SJSA1 (cell line): ENCODE measurements around the gene S100A10. TPM values are rescaled to one million over a fixed set of nuclear protein-coding genes. Genes with fewer than 3 reads are reported as not detected.

Experiments used
- DNase-seq, 2 experiments: peaks; one replicate each; pipeline ENCODE4 v3.0.0-alpha.2; 2015 to 2020; ENCODE audit warnings: low spot score in 2 of 2, low read depth in 1 of 2
- H3K27ac ChIP-seq: fragments of 250-450 bp; sonication (Bioruptor Pico); 2 replicates; pipeline ENCODE4 v1.5.1; 2020; ENCODE audit warnings: mild to moderate bottlenecking, moderate library complexity
- H3K27me3 ChIP-seq: fragments of 250-450 bp; sonication (Bioruptor Pico); replicated peaks from 2 replicates; pipeline ENCODE4 v1.5.1; 2020; ENCODE audit warnings: mild to moderate bottlenecking, moderate library complexity
- H3K36me3 ChIP-seq: fragments of 250-450 bp; sonication (Bioruptor Pico); 2 replicates; pipeline ENCODE4 v1.5.1; 2020; ENCODE audit warnings: mild to moderate bottlenecking
- H3K4me1 ChIP-seq: fragments of 250-450 bp; sonication (Bioruptor Pico); replicated peaks from 2 replicates; pipeline ENCODE4 v1.6.1; 2021; ENCODE audit warnings: mild to moderate bottlenecking
- H3K4me3 ChIP-seq: fragments of 250-450 bp; sonication (Bioruptor Pico); 2 replicates; pipeline ENCODE4 v1.5.1; 2020; ENCODE audit warnings: mild to moderate bottlenecking
- H3K9me3 ChIP-seq: fragments of 250-450 bp; sonication (Bioruptor Pico); replicated peaks from 2 replicates; pipeline ENCODE4 v1.5.1; 2020; ENCODE audit warnings: mild to moderate bottlenecking
- total RNA-seq: library from RNA; depleted of rRNA; stranded (reverse); fragments of >200 nt; shearing (Covaris generic); gene quantifications from 2 replicates; pipeline ENCODE4 v1.2.3, GENCODE V29; 2014

S100A10 gene
- total RNA-seq, 1 experiment from 2014 or later = 151 TPM

DNA sequence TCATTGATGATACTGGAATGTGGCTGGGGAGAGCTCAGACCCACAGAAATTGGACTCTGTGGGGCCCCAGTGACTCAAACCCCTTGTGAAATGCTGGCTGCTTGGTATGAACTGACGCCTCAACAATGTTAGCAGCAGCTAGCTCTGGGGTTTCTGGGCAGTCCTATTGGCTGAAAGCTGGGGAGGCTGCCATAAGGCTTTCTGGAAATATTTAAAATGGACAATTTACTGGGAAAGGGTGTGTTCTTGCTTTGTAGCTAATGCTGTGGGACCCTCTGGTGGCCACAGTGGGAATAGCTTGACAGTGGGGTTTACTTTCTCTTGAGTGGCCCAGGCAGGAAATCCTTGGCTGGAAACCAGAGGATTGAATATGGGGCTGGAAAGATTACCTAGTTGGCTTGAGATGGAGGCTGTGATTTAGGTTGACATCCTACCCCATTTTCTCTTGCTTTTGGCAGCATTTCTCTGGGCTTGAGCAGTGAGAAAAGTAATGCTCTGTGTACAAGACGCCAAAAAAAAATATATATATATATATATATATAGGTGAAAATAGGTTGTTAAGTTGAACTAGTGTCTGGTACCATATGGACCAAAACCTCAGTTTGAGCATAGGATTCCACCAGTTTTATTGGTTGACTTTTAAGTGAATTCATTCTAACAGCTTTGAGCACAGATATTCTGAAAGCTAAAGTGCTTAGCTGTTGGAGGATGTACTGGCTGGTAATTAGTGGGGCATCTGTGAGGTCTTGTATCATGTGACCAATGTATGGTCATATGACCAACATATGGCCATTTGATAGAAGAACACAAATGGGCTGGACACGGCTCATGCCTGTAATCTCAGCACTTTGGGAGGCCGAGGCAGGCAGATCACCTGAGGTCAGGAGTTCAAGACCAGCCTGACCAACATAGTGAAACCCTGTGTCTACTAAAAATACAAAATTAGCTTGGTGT, 8.2 kb upstream of the S100A10 start:
- DNase-seq = peak; percentile 65 to 87
- H3K27ac ChIP-seq = no peak overlapping the region
- no peak overlapping the region for H3K4me3 ChIP-seq
- H3K36me3 ChIP-seq = no peaks in the 10 kb centered on the region
- H3K9me3 ChIP-seq = no peaks in the 10 kb centered on the region; the same call in 1 of the 2 replicates
- H3K4me1 ChIP-seq = peaks cover 18% of the 10 kb centered on the region
- no peaks in the 10 kb centered on the region for H3K27me3 ChIP-seq

DNA sequence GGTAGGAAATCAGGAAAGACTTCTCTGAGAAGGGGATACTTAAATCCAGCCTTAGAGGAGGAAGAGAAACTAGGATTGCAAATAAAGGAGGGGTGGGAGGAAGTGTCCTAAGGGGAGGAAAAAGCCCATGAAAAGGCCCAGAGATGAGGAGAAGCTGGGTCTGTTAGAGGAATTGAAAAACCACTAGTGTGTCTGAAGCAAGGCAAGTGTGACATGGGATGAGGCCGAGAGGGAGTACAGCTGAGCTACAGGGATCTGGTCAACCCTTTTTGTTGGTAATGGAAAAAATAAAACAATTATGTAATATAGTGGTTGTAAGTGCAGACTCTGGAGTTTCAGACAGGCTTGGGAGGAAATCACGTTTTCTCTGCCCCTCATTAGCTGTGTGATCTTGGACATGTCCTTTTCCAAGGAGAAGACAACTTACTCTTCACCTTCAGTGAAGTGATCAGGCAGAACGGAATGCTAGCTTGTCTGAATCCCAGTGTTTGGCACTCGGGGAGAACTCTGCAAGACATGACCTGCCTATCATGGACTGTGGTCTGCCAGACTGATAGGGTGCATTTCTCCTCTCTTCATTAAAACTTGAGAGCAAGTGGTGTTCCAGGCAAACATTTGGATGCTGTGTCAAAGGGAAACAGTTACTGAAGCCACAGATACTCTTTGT, 7.4 kb upstream of the S100A10 start:
- no peak overlapping the region for H3K4me3 ChIP-seq
- H3K27ac ChIP-seq = no peak overlapping the region
- no peak for DNase-seq

DNA sequence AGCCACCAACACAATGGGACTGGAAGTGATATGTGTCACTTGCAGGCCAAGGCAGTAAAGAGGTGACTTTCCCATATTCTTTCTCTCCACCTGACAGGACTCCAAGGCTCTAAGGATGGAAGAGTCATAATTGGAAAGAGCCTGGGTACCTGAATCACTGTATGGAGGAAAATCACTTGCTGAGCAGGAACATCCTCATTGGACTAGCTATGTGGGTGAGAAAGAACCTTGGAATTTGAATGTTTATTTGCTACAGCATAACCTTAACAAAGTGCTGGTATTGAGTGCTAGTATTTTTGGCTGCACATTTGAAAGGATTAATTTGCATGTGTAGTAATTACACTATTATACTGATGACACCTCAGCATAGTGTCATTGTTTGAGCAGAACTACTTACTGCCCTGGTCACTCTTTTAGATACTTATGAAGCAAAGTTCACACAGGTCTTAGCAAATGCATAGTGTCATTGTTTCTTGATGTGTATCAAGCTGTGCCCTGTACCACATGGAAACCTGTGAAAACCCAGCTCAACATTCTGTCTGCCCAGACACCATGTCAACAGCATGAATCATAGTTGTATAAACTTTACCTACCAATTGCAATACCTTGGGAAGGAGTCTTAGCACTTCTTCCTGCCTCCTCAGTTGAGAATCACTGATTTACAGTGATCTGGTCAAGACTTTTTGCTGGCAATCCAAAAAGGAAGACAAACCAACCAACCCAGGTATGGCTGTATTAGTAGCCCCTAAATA, 5.1 kb upstream of the S100A10 start:
- Histone ChIP-seq H3K36me3 (no peaks in the 10 kb centered on the region), H3K4me3 (no peak overlapping the region), H3K4me1 (peaks cover 33% of the 10 kb centered on the region), H3K9me3 (no peaks in the 10 kb centered on the region; the same call in 1 of the 2 replicates), H3K27me3 (no peaks in the 10 kb centered on the region), H3K27ac (no peak overlapping the region)
- peak in 1 of 2 experiments; percentile 20 for DNase-seq

More for the DNA sequence above, 7.4 kb upstream of the S100A10 start:
- Histone ChIP-seq H3K4me1 (peaks cover 15% of the 10 kb centered on the region), H3K27me3 (no peaks in the 10 kb centered on the region), H3K9me3 (no peaks in the 10 kb centered on the region; the same call in 1 of the 2 replicates), H3K36me3 (no peaks in the 10 kb centered on the region)

- Histone ChIP-seq H3K27ac (no peak overlapping the region), H3K4me3 (no peak overlapping the region), H3K27me3 (no peaks in the 10 kb centered on the region), H3K36me3 (peaks cover 8% of the 10 kb centered on the region), H3K4me1 (peaks cover 33% of the 10 kb centered on the region), H3K9me3 (no peaks in the 10 kb centered on the region; the same call in 1 of the 2 replicates)
- no peak for DNase-seq
These were observed 3.6 kb upstream of the S100A10 start for GRCh38 chr1:151997284-151997570.

GRCh38 chr1:151995774-151996173, 2.1 kb upstream of the S100A10 start:
- H3K27me3 ChIP-seq = no peaks in the 10 kb centered on the region
- H3K36me3 ChIP-seq = peaks cover 13% of the 10 kb centered on the region
- no peaks in the 10 kb centered on the region; the same call in 1 of the 2 replicates for H3K9me3 ChIP-seq
- H3K27ac ChIP-seq = peak overlapping the region; percentile 61
- no peak overlapping the region for H3K4me3 ChIP-seq
- peak in 1 of 2 experiments; percentile 43 for DNase-seq
- peaks cover 41% of the 10 kb centered on the region for H3K4me1 ChIP-seq

GRCh38 chr1:151994956-151995355, 1.3 kb upstream of the S100A10 start:
- peak; percentile 93 to 95 for DNase-seq
- Histone ChIP-seq H3K4me3 (no peak overlapping the region), H3K4me1 (peaks cover 49% of the 10 kb centered on the region), H3K27me3 (no peaks in the 10 kb centered on the region), H3K27ac (peak overlapping the region; percentile 61), H3K9me3 (no peaks in the 10 kb centered on the region; the same call in 1 of the 2 replicates), H3K36me3 (peaks cover 19% of the 10 kb centered on the region)

GRCh38 chr1:151993084-151993733, 450 bp downstream of the S100A10 start:
- H3K4me1 ChIP-seq = peaks cover 59% of the 10 kb centered on the region
- no peaks in the 10 kb centered on the region for H3K27me3 ChIP-seq
- peak overlapping the region; percentile 85 for H3K4me3 ChIP-seq
- peak in 1 of 2 experiments; percentile 55 for DNase-seq
- no peaks in the 10 kb centered on the region for H3K9me3 ChIP-seq
- peaks cover 22% of the 10 kb centered on the region for H3K36me3 ChIP-seq
- peak overlapping the region; percentile 97 for H3K27ac ChIP-seq

DNA sequence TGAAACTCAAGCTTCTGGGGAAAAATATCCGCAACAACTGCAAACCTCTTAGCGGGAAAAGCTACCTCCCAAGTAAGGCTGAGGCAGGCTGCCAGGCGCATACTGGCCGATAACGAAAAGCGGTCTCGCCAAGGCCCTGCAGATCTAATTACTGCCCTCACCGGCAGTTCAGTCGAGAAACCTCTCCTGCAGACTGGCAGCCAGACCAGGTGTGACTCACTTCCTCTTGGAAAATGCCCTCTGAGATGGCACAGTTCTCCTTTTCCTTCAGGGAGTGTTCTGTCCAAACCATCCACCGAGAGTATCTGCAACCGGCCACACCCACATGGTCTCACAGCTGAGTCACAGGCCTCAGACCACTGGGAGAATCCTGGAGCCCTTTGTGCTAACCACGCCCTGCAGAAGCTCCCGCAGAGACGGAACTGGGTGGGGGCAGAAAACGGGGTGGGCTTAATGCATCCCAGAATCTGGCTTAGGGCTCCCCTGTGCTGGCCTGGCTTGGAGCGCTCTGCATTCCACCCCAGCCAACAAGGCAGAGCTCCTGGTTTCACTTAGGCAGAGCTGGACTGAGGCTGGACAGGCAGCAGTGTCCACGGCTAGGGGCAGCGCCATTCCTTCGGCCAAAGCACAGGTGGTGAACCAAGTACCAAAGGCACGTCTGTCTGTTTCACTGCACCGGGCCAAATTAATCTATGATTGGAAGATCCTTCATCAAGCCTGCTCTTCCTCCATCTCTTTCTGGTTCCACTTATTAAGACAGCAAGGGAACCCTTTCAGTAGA, 1.2 kb downstream of the S100A10 start:
- Histone ChIP-seq H3K4me3 (peak overlapping the region; percentile 85), H3K36me3 (peaks cover 26% of the 10 kb centered on the region), H3K4me1 (peaks cover 66% of the 10 kb centered on the region), H3K9me3 (no peaks in the 10 kb centered on the region), H3K27ac (peak overlapping the region; percentile 97), H3K27me3 (no peaks in the 10 kb centered on the region)
- peak; percentile 94 to 97 for DNase-seq

DNA sequence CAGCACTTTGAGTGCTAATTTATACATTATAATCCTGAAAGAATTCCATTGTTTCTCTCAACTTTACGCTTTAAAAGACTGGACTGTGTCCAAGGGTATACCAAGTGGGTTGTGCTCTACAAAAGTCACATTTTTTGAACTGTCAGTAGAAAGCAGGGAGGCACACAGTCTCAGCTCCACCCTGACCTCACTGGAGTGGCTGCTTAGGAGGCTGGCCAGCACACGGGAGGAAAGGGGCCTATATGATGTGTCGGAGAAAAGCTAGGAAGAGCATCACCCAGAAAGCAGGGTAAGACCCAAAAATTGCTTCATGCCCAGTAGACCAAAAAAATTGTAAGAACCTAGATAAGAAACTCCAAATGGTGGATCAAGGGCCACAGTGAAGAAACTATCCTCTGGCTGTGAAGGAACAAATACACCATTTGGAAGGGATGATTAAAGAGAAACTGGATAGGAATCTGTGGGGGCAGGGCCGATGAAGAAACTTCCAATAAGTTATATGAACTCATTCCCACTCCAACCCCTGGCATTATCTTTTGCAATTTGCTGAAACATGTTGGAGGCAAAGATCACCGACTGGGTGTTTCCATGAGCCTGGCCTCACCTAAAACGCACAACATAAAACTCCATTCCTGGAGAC, 1.9 kb downstream of the S100A10 start:
- peak overlapping the region; percentile 97 for H3K27ac ChIP-seq
- H3K4me3 ChIP-seq = peak overlapping the region; percentile 85
- DNase-seq = peak in 1 of 2 experiments; percentile 52
- H3K9me3 ChIP-seq = no peaks in the 10 kb centered on the region
- peaks cover 73% of the 10 kb centered on the region for H3K4me1 ChIP-seq
- no peaks in the 10 kb centered on the region for H3K27me3 ChIP-seq
- H3K36me3 ChIP-seq = peaks cover 27% of the 10 kb centered on the region

DNA sequence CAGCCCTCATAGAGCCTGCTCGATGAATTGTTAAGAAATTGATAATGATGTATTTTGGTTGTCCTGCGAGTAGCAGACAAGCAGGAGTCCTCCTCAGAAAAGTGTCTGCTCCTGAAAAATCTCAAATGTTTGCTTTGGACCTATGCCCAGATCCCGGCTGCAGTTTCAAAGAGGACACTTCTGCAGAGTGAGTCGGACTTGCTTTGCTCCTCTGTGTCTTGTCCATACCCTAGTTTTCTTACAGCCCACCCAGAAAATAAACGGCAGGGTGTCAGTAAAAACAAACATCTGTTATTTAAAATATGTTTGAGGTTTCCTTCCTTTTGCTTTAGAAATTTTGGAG, 2.8 kb downstream of the S100A10 start:
- peaks cover 79% of the 10 kb centered on the region for H3K4me1 ChIP-seq
- H3K36me3 ChIP-seq = peaks cover 33% of the 10 kb centered on the region
- peak overlapping the region; percentile 85 for H3K4me3 ChIP-seq
- no peaks in the 10 kb centered on the region for H3K27me3 ChIP-seq
- peak; percentile 83 to 86 for DNase-seq
- H3K27ac ChIP-seq = peak overlapping the region; percentile 97
- no peaks in the 10 kb centered on the region for H3K9me3 ChIP-seq

GRCh38 chr1:151990058-151990855, 3.4 kb downstream of the S100A10 start:
- Histone ChIP-seq H3K27ac (peak overlapping the region; percentile 97), H3K9me3 (no peaks in the 10 kb centered on the region), H3K36me3 (peaks cover 39% of the 10 kb centered on the region), H3K4me1 (peaks cover 78% of the 10 kb centered on the region), H3K27me3 (no peaks in the 10 kb centered on the region), H3K4me3 (no peak overlapping the region)
- no peak for DNase-seq
